ENCODE measurements around the gene DAPL1. TPM values are rescaled to one million over a fixed set of nuclear protein-coding genes. Genes with fewer than 3 reads are reported as not detected.

The DAPL1 gene
- total RNA-seq, 2 experiments from 2014 or later, result not detected

DNA sequence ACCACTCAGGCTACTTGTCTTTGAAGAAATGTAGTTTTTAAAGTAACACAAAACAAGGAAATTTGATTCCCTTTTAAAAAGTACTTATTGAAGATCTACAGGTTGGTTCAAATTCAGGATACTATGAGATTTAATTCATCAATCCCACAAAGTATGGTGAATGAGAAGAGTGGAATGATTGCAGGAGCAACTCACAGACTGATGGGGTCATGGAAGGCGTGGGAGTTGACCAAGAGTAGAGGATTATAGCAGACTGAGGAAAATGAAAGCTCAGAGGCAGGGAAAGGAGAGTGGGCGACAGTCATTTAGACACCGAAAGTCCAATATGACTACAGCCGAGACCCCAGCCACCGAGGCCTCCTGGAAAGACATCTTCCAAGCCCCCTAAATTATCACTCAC, 12.5 kb upstream of the DAPL1 start:
- no peaks in the 10 kb centered on the region for H3K36me3 Mint-ChIP-seq (ENCODE audit: low read depth)
- ChIA-PET POLR2A (no interaction called here), CTCF (no interaction called here)
- no peaks in the 10 kb centered on the region for H3K9me3 Mint-ChIP-seq
- no peak overlapping the region for H3K4me3 Mint-ChIP-seq
- H3K4me1 Mint-ChIP-seq, result no peaks in the 10 kb centered on the region
- DNase-seq, result no peak
- H3K27me3 Mint-ChIP-seq, result peaks cover 7% of the 10 kb centered on the region
- H3K27ac Mint-ChIP-seq, result no peak overlapping the region

DNA sequence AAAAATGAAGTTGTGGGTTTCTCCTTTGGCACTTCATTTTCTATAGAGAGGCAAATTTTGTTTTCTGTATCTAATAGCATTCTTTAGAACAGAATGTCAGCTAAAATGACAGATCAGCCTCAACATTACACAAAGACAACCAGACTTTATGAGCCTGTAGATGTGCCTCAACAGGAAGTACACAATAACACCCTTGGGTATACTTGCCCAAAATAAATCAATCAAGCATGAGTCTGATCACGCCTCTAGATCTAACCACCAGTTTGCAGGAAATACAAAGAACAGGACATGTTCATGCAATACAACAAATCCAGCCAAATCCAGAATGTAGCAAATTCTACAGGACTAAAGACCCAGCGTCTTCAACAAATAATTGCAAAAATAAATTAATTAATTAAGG, 11.2 kb upstream of the DAPL1 start:
- no peak for DNase-seq
- POLR2A ChIA-PET, result no interaction called here
- Mint-ChIP-seq H3K9me3 (no peaks in the 10 kb centered on the region), H3K4me3 (no peak overlapping the region), H3K27ac (no peak overlapping the region), H3K4me1 (no peaks in the 10 kb centered on the region), H3K27me3 (peaks cover 4% of the 10 kb centered on the region), H3K36me3 (ENCODE audit: low read depth) (no peaks in the 10 kb centered on the region)
- CTCF ChIA-PET, result interaction anchor here (0.7 kb wide), 1 partner anchor 111 kb away, joined by 3 read pairs; no protein-coding TSS in a partner anchor

DNA sequence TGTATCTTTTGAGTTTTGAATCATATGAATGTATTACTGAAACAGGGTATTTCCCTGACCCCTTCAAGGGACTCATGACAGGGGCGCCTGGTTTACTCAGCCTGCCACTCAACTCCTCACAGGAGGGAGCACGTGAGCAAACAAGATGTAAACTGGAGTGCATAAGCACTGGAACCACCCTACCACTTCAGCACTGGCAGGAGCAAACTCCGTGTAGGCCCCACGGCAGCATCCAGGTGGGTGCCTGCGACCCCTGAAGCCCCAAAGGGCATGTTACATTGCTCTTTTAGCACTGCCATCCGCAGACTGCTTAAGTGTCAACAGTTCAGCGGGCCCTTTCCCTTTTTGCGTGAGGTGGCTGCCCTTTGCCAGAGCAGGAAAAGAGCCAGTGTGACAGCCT, 8.2 kb upstream of the DAPL1 start:
- Mint-ChIP-seq H3K9me3 (no peaks in the 10 kb centered on the region), H3K36me3 (ENCODE audit: low read depth) (no peaks in the 10 kb centered on the region)
- no peak for DNase-seq

DNA sequence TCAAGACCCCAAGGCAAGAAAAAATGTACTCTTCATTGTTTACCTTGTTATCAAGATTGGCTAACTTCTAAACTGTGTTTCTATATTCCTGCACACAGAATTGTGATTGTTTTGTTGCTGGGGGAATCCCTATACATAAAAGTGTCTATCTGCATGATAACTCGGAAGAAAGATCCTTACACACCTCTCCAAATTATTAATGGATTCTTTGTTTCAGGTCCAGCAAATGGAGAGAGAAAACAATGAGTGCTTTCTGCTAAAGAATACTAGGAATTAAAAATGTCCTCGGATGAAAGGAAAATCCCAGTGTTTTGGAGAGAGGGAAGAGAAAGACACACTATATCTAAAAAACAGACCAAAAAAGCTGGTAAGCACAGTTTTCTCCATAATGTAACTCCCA, 6.2 kb upstream of the DAPL1 start:
- ChIA-PET CTCF (no interaction called here), POLR2A (no interaction called here)
- H3K4me1 Mint-ChIP-seq, result no peaks in the 10 kb centered on the region
- no peak overlapping the region for H3K27ac Mint-ChIP-seq
- H3K27me3 Mint-ChIP-seq, result peaks cover 6% of the 10 kb centered on the region
- H3K36me3 Mint-ChIP-seq (ENCODE audit: low read depth), result no peaks in the 10 kb centered on the region
- DNase-seq, result no peak
- H3K4me3 Mint-ChIP-seq, result no peak overlapping the region
- no peaks in the 10 kb centered on the region for H3K9me3 Mint-ChIP-seq

More for the DNA sequence above, 8.2 kb upstream of the DAPL1 start:
- H3K27ac Mint-ChIP-seq, result no peak overlapping the region
- no peak overlapping the region for H3K4me3 Mint-ChIP-seq
- POLR2A ChIA-PET, result no interaction called here
- H3K27me3 Mint-ChIP-seq, result peaks cover 3% of the 10 kb centered on the region
- CTCF ChIA-PET, result interaction anchor here (0.7 kb wide), 1 partner anchor 168 kb away, joined by 4 read pairs; no protein-coding TSS in a partner anchor
- no peaks in the 10 kb centered on the region for H3K4me1 Mint-ChIP-seq

GRCh38 chr2:158796652-158797051, 1.5 kb downstream of the DAPL1 start:
- no peaks in the 10 kb centered on the region for H3K4me1 Mint-ChIP-seq
- POLR2A ChIA-PET, result no interaction called here
- H3K27me3 Mint-ChIP-seq, result peaks cover 17% of the 10 kb centered on the region
- no peaks in the 10 kb centered on the region for H3K9me3 Mint-ChIP-seq
- CTCF ChIA-PET, result no interaction called here
- no peak for DNase-seq
- H3K36me3 Mint-ChIP-seq (ENCODE audit: low read depth), result no peaks in the 10 kb centered on the region
- no peak overlapping the region for H3K27ac Mint-ChIP-seq
- no peak overlapping the region for H3K4me3 Mint-ChIP-seq

DNA sequence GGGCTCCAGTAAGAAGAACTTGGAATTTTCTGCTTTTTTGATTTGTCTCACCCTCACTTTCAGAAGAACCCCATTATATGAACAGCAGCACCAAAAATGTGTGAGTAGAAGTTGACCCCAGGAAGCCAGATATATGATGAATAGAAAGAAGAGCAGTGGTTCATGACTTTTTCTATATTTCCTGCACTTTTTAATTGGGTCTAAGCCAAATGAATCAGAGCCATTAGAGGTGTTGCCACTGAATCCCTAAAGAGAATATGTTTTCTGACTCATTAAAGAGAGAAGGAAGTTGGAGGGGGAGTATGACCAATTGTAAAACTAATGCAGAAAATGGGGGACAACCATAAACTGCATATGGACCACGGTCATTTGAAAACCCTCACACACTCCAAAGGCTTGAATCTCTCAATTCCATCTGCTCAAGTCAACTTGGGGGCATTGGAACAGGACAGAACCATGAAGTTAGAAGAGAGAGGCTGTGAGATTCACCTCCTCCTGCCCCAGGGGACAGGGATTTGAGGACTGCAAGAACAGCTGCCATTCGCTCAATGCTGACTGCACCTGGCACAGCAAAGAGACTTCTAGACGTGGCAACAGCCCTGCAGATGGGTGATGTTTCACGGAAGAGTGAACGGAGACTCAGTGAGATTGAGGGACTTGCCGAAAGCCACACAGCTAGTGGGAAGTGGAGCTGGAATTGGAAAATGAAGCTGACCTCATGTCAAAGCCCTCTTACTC, 3.0 kb downstream of the DAPL1 start:
- H3K36me3 Mint-ChIP-seq (ENCODE audit: low read depth), result no peaks in the 10 kb centered on the region
- no peak overlapping the region for H3K27ac Mint-ChIP-seq
- H3K4me1 Mint-ChIP-seq, result no peaks in the 10 kb centered on the region
- ChIA-PET POLR2A (no interaction called here), CTCF (no interaction called here)
- H3K4me3 Mint-ChIP-seq, result no peak overlapping the region
- H3K27me3 Mint-ChIP-seq, result peaks cover 17% of the 10 kb centered on the region
- no peak for DNase-seq
- no peaks in the 10 kb centered on the region for H3K9me3 Mint-ChIP-seq

DNA sequence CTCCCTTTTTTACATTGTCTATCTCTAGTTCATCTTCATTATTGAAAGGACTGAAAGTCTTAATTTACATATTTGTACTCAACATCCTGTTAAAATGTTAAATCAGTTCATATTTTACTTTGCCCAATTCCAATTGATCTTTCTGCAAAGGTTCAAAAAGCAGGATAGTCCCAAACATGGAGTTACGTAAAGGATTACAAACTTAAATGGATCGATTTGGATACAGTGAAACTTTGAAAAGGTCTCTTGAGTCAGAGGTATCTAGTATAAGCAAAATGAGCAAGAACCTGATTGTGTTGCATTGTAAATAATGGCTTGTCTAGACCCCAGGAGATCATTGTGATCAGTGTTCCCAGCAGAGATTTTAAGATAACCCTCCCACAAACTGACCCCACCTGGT, 4.1 kb downstream of the DAPL1 start:
- Mint-ChIP-seq H3K27me3 (peaks cover 13% of the 10 kb centered on the region), H3K9me3 (no peaks in the 10 kb centered on the region), H3K36me3 (ENCODE audit: low read depth) (no peaks in the 10 kb centered on the region), H3K4me3 (no peak overlapping the region), H3K27ac (no peak overlapping the region), H3K4me1 (no peaks in the 10 kb centered on the region)
- DNase-seq, result no peak
- CTCF ChIA-PET, result no interaction called here
- POLR2A ChIA-PET, result no interaction called here

GRCh38 chr2:158803506-158803905, 8.4 kb downstream of the DAPL1 start:
- Mint-ChIP-seq H3K36me3 (ENCODE audit: low read depth) (no peaks in the 10 kb centered on the region), H3K27me3 (peaks cover 7% of the 10 kb centered on the region), H3K9me3 (no peaks in the 10 kb centered on the region), H3K4me1 (no peaks in the 10 kb centered on the region), H3K4me3 (no peak overlapping the region), H3K27ac (no peak overlapping the region)
- no peak for DNase-seq
- ChIA-PET POLR2A (no interaction called here), CTCF (no interaction called here)

GRCh38 chr2:158805255-158805654, 10.1 kb downstream of the DAPL1 start:
- ChIA-PET CTCF (no interaction called here), POLR2A (no interaction called here)
- no peaks in the 10 kb centered on the region for H3K9me3 Mint-ChIP-seq
- peaks cover 3% of the 10 kb centered on the region for H3K27me3 Mint-ChIP-seq
- no peaks in the 10 kb centered on the region for H3K36me3 Mint-ChIP-seq (ENCODE audit: low read depth)
- H3K27ac Mint-ChIP-seq, result no peak overlapping the region
- no peak for DNase-seq
- H3K4me1 Mint-ChIP-seq, result no peaks in the 10 kb centered on the region
- H3K4me3 Mint-ChIP-seq, result no peak overlapping the region

- no peak for DNase-seq
- H3K4me1 Mint-ChIP-seq, result no peaks in the 10 kb centered on the region
- ChIA-PET CTCF (no interaction called here), POLR2A (no interaction called here)
- H3K27me3 Mint-ChIP-seq, result no peaks in the 10 kb centered on the region
- H3K4me3 Mint-ChIP-seq, result no peak overlapping the region
- no peaks in the 10 kb centered on the region for H3K36me3 Mint-ChIP-seq (ENCODE audit: low read depth)
- H3K27ac Mint-ChIP-seq, result no peak overlapping the region
- H3K9me3 Mint-ChIP-seq, result no peaks in the 10 kb centered on the region
Measured at GRCh38 chr2:158805936-158806335, 10.8 kb downstream of the DAPL1 start.

DNA sequence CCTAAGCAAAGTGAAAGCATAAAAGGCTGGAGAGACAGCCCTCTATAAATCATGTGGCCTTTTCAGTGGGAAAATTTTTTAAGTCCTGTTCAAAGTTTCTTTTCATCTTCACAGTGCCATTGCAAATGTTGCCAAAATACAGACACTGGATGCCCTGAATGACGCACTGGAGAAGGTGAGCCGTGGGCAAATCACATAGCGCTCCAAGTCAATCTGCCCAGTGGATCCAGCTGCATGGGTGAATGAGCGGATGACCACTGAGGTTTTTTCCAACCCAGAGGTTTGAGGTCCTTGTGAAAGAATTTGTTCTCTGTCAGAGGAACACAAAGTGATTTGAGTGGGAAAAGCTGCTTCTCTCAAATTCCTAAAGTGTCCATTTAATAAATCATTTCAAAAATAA, 11.8 kb downstream of the DAPL1 start:
- DNase-seq, result no peak
- H3K4me1 Mint-ChIP-seq, result no peaks in the 10 kb centered on the region
- no peak overlapping the region for H3K4me3 Mint-ChIP-seq
- no peaks in the 10 kb centered on the region for H3K36me3 Mint-ChIP-seq (ENCODE audit: low read depth)
- H3K27me3 Mint-ChIP-seq, result peaks cover 2% of the 10 kb centered on the region
- ChIA-PET POLR2A (no interaction called here), CTCF (no interaction called here)
- no peaks in the 10 kb centered on the region for H3K9me3 Mint-ChIP-seq
- no peak overlapping the region for H3K27ac Mint-ChIP-seq

DNA sequence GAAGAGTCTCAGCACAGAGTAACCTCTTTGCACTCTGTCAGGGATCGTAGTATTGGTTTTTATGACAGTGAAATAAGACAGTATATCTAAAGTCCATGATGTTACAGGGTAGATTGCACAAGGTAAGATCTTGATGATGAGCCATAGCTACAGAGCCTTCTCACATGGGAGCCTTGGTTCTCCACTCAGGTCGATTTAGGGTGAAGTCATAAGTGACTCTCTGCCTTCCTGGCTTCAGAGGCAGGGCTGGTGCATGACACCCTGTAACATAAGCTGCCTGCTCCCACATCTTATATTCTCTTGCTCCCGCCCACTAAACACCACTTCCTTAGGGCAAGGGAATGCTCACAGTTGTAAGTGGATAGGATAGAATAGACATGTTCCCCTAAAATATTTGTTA, 13.3 kb downstream of the DAPL1 start:
- POLR2A ChIA-PET, result interaction anchor here (0.6 kb wide), 1 partner anchor 262 kb away, joined by 3 read pairs; no protein-coding TSS in a partner anchor
- Mint-ChIP-seq H3K4me1 (no peaks in the 10 kb centered on the region), H3K36me3 (ENCODE audit: low read depth) (no peaks in the 10 kb centered on the region), H3K27me3 (peaks cover 7% of the 10 kb centered on the region), H3K9me3 (no peaks in the 10 kb centered on the region), H3K4me3 (no peak overlapping the region), H3K27ac (no peak overlapping the region)
- CTCF ChIA-PET, result interaction anchor here (0.5 kb wide), 1 partner anchor 1493 kb away, joined by 3 read pairs; no protein-coding TSS in a partner anchor
- DNase-seq, result no peak

DNA sequence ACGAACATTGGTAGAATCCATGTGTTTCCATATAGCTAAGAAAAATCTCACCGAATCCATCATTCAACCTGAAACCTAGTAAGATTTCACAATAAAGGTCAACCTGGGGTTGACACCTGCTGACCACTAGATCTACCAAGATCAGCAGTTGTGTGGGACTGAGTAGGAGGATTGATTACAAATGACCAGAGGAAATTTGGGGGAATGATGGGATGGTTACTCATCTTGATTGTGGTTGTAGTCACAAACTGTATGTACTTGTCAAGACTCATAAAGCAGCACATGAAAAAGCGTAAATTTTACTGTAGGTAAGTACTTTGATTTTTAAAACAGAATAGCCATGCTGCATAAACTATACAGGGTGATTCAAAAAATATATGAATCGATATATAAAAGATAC, 14.7 kb downstream of the DAPL1 start:
- DNase-seq, result no peak
- ChIA-PET CTCF (no interaction called here), POLR2A (no interaction called here)
- Mint-ChIP-seq H3K27me3 (peaks cover 14% of the 10 kb centered on the region), H3K4me3 (no peak overlapping the region), H3K9me3 (no peaks in the 10 kb centered on the region), H3K4me1 (no peaks in the 10 kb centered on the region), H3K27ac (no peak overlapping the region), H3K36me3 (ENCODE audit: low read depth) (no peaks in the 10 kb centered on the region)

DNA sequence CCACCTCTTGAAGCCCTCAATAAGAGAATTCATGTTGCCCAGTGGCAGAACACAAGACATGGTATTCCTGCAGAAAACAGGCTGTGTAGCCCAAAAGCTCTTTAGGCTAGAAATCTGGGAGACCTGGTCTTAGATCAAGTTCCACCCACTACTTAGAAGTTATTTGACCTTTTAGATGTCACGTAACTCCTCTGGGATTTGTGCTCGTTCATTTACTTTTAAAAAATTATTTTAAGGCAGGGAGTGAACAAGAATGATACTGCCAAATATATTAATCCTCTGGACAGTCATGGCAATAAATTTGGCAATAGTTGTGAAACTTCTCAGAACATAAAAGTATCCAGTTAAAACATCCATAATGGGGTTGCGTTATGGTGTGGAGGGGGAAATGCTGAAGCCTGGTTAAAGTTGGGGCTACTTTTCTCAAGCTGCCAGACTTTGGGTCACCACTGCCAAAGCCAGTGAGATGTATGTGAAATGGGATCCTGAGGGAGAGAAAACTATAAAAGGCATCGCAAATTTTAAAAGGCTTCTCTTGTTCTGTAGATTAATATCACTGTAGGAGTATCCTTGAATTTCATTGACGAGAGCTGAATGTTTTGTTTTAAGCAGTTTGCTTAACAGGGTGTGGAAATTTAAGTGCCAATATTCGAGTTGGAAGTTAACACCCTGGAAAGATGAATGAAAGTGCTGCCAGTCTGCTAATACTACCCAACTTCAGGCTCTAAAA, 15.8 kb downstream of the DAPL1 start:
- CTCF ChIA-PET, result no interaction called here
- POLR2A ChIA-PET, result no interaction called here
- Mint-ChIP-seq H3K4me1 (no peaks in the 10 kb centered on the region), H3K4me3 (no peak overlapping the region), H3K36me3 (ENCODE audit: low read depth) (no peaks in the 10 kb centered on the region), H3K9me3 (no peaks in the 10 kb centered on the region), H3K27ac (no peak overlapping the region), H3K27me3 (peaks cover 16% of the 10 kb centered on the region)
- DNase-seq, result no peak

Measured in activated CD4-positive, alpha-beta T cell treated with anti-CD3 and anti-CD28 coated beads, Interleukin-2, amount 10 ng/mL, durations not matched to agents 7 days and 5 days (primary cell).